Left renal pelvis (tissue), 4 donors: ENCODE results near the gene MMUT. TPM values are rescaled to one million over a fixed set of nuclear protein-coding genes. Genes with fewer than 3 reads are reported as not detected.
A peak's percentile ranks its signal among the peaks of the same experiment; 100 is the strongest.
"Not testable (repeated sequence)": the region's sequence is repeated elsewhere in the genome, so short reads cannot be mapped to it uniquely, and the experiment has no call there.

ENCODE experiments used
- DNase-seq, 4 donors: peaks; one replicate each; pipeline ENCODE4 v3.0.0-alpha.2; 2013; ENCODE audit warnings: low read depth in 4 of 4, low spot score in 3 of 4
- polyA plus RNA-seq, 4 donors: library from polyadenylated mRNA; unstranded; fragments of 120-200 nt; gene quantifications; one replicate each; pipeline ENCODE4 v1.2.1, GENCODE V29; 2013; ENCODE audit not compliant: insufficient read length in 4 of 4

Gene MMUT
- polyA plus RNA-seq, 4 donors: 31.1 to 63.6 (median 49.4) TPM

GRCh38 chr6:49430187-49430586 lies 32.9 kb downstream of the MMUT start:
- DNase-seq: no peak

- no peak for DNase-seq
These were observed 39.2 kb downstream of the MMUT start for GRCh38 chr6:49423817-49424216.

- DNase-seq: no peak
These were observed 46.9 kb downstream of the MMUT start for GRCh38 chr6:49416195-49416594.

GRCh38 chr6:49415358-49415757 lies 47.7 kb downstream of the MMUT start:
- DNase-seq: no peak

GRCh38 chr6:49410564-49410963 lies 52.5 kb downstream of the MMUT start:
- DNase-seq: no peak

- peak; percentile 33 to 57 (median 48) for DNase-seq
These were observed 53.0 kb downstream of the MMUT start for GRCh38 chr6:49409951-49410542.

GRCh38 chr6:49406250-49406970 lies 56.6 kb downstream of the MMUT start:
- DNase-seq: no peak

GRCh38 chr6:49401063-49401462 lies 62.0 kb downstream of the MMUT start:
- DNase-seq: no peak

- not testable (repeated sequence) for DNase-seq
These were observed 76.2 kb downstream of the MMUT start for GRCh38 chr6:49386667-49387508.

- DNase-seq: no peak
These were observed 78.1 kb downstream of the MMUT start for GRCh38 chr6:49384904-49385303.

Other genes starting within 250 kb of the MMUT start
- gene CENPQ, start 117 bp upstream of the MMUT start, polyA plus RNA-seq: 10 to 100 TPM; 12.2 to 16.5 (median 14.9) TPM
- gene GLYATL3, start 36.7 kb upstream of the MMUT start, polyA plus RNA-seq: not detected
- gene C6orf141, start 87.4 kb upstream of the MMUT start, polyA plus RNA-seq: under 1 TPM; 0.33 to 0.86 (median 0.55) TPM
- 1 to 10 TPM in 2 of 4 donors, under 1 TPM in 2; 0.63 to 5.6 (median 0.93) TPM for gene RHAG, start 173.6 kb upstream of the MMUT start, polyA plus RNA-seq